ENCODE data around the gene PCDHA3. TPM values are rescaled to one million over a fixed set of nuclear protein-coding genes. Genes with fewer than 3 reads are reported as not detected.
"Not testable (repeated sequence)": the region's sequence is repeated elsewhere in the genome, so short reads cannot be mapped to it uniquely, and the experiment has no call there.

PCDHA3 gene
- total RNA-seq, 1 donor from 2014 or later = 0.35 TPM

DNA sequence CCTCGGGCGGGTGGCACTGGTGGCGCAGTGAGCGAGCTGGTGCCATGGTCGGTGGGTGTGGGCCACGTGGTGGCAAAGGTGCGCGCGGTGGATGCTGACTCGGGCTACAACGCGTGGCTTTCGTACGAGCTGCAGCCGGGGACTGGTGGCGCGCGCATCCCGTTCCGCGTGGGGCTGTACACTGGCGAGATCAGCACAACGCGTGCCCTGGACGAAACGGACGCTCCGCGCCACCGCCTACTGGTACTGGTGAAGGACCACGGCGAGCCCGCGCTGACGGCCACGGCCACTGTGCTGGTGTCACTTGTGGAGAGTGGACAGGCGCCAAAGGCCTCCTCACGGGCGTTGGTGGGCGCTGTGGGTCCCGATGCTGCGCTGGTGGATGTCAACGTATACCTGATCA, 8.0 kb downstream of the PCDHA3 start:
- no peak for DNase-seq (ENCODE audit: extremely low read depth, low read depth, low spot score)

DNA sequence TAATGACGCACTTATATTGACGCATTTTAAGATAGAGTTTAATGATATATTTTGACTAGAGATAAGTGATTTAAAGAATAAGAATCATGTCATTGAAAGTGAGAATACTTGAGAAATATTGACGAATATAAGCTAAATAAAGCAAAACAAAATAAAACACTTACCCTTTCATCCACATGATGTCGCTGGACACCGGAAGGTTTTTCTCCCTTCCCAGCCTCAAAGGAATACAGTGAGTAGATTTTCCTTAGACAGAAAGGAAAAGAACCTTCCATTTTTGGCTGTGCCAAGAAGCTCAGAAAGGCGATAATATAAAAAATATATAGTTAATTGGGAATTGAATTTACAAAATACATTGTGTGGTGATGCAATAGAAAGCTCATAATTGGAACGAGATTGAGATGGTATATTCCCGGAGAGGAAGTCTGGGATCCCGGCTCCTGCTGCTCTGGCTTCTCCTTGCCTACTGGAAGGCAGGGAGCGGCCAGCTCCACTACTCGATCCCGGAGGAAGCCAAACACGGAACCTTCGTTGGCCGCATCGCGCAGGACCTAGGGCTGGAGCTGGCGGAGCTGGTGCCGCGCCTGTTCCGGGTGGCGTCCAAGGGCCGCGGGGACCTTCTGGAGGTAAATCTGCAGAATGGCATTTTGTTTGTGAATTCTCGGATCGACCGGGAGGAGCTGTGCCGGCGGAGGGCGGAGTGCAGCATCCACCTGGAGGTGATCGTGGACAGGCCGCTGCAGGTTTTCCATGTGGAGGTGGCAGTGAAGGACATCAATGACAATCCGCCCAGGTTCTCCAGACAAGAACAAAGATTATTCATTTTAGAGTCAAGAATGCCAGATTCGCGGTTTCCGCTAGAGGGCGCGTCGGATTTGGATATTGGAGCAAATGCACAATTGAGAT, 20.8 kb downstream of the PCDHA3 start, which contains the start of gene PCDHA5:
Gene PCDHA5, plus strand, starts transcription at position 239 of the 906 bp plus-strand sequence.
- no peak for DNase-seq (ENCODE audit: extremely low read depth, low read depth, low spot score)

DNA sequence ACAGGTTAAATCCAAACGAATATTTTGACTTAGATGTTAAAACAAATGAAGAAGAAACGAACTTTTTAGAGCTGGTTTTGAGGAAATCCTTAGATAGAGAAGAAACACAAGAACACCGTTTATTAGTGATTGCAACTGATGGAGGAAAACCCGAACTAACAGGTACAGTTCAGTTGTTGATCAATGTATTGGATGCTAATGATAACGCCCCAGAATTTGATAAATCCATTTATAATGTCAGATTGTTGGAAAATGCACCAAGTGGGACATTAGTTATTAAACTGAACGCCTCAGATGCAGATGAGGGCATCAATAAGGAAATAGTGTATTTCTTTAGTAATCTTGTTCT, 21.4 kb downstream of the PCDHA3 start:
- no peak for DNase-seq (ENCODE audit: extremely low read depth, low read depth, low spot score)

DNA sequence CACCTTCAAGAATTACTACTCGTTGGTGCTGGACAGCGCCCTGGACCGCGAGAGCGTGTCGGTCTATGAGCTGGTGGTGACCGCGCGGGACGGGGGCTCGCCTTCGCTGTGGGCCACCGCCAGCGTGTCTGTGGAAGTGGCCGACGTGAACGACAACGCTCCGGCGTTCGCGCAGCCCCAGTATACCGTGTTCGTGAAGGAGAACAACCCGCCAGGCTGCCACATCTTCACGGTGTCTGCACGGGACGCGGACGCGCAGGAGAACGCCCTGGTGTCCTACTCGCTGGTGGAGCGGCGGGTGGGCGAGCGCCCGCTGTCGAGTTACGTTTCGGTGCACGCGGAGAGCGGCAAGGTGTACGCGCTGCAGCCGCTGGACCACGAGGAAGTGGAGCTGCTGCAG, 22.1 kb downstream of the PCDHA3 start:
- not testable (repeated sequence) for DNase-seq (ENCODE audit: extremely low read depth, low read depth, low spot score)

DNA sequence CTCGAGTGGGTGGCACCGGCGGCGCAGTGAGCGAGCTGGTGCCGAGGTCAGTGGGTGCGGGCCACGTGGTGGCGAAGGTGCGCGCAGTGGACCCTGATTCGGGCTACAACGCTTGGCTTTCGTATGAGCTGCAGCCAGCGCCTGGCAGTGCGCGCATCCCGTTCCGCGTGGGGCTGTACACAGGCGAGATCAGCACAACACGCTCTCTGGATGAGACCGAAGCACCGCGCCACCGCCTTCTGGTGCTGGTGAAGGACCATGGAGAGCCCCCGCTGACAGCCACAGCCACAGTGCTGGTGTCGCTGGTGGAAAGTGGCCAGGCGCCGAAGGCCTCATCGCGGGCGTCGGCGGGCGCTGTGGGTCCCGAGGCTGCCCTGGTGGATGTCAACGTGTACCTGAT, 22.6 kb downstream of the PCDHA3 start:
- DNase-seq (ENCODE audit: extremely low read depth, low read depth, low spot score) = no peak

DNA sequence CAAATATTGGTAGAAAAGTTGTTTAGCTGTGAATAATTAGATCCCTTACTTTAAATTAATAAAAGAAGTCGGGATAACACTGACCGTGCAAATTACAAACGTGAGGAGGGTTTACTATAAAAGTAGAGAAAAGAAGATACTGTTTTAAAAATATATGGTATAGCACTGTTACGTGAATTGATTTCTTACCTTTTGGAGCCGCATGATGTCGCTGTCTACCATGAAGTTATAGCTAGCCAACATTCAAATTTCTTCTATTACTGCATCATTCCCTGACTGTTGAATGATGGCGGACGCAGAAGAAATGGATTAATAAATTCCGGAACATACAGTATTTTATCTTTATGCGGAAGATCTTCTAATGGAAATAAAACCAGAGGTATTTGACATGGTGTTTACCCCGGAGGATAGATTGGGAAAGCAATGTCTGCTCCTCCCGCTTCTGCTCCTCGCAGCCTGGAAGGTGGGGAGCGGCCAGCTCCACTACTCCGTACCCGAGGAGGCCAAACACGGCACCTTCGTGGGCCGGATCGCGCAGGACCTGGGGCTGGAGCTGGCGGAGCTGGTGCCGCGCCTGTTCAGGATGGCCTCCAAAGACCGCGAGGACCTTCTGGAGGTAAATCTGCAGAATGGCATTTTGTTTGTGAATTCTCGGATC, 27.0 kb downstream of the PCDHA3 start, which contains the start of gene PCDHA6:
Gene PCDHA6, plus strand, starts transcription at position 257 of the 658 bp plus-strand sequence. Its CDS starts 132 bp downstream, at position 389.
- DNase-seq (ENCODE audit: extremely low read depth, low read depth, low spot score) = no peak

DNA sequence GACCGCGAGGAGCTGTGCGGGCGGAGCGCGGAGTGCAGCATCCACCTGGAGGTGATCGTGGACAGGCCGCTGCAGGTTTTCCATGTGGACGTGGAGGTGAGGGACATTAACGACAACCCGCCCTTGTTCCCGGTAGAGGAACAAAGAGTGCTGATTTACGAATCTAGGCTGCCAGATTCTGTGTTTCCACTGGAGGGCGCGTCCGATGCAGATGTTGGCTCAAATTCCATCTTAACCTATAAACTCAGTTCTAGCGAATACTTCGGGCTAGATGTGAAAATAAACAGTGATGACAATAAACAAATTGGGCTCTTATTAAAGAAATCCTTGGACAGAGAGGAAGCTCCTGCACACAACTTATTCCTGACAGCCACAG, 27.5 kb downstream of the PCDHA3 start:
- DNase-seq (ENCODE audit: extremely low read depth, low read depth, low spot score) = no peak

DNA sequence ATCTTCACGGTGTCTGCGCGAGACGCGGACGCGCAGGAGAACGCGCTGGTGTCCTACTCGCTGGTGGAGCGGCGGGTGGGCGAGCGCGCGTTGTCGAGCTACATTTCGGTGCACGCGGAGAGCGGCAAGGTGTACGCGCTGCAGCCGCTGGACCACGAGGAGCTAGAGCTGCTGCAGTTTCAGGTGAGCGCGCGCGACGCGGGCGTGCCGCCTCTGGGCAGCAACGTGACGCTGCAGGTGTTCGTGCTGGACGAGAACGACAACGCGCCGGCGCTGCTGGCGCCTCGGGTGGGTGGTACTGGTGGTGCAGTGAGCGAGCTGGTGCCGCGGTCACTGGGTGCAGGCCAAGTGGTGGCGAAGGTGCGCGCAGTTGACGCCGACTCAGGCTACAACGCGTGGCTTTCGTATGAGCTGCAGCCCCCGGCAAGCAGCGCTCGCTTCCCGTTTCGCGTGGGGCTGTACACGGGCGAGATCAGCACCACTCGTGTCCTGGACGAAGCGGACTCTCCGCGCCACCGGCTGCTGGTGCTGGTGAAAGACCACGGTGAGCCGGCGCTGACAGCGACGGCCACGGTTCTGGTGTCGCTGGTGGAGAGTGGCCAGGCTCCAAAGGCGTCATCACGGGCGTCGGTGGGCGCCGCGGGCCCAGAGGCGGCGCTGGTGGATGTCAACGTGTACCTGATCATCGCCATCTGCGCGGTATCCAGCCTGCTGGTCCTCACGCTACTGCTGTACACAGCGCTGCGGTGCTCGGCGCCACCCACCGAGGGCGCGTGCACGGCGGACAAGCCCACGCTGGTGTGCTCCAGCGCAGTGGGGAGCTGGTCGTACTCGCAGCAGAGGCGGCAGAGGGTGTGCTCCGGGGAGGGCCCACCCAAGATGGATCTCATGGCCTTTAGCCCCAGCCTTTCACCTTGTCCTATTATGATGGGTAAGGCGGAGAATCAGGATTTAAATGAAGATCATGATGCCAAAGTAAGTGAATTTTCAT, 28.9 kb downstream of the PCDHA3 start:
- DNase-seq (ENCODE audit: extremely low read depth, low read depth, low spot score) = not testable (repeated sequence)

DNA sequence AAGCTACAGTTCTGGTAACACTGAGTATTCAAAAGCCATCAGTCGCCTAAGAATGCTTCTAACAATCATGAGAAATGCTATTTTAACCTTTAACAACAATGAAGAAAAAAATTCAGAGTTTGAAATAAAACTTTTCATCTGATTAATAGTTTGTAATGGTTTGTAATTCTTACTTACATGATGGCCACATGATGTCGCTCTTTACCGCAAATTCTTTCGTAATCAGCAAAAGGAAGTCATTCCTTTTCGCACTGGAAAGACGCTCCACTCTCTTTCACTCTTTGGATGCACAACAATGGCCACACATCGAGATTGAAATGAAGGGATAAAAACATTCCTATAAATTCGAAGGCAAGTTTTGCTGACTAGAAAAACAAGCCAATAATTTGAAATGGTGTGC, 33.1 kb downstream of the PCDHA3 start, which contains the start of gene PCDHA7:
Gene PCDHA7, plus strand, starts transcription at position 277 of the 400 bp plus-strand sequence. Its CDS starts 115 bp downstream, at position 392.
- no peak for DNase-seq (ENCODE audit: extremely low read depth, low read depth, low spot score)

DNA sequence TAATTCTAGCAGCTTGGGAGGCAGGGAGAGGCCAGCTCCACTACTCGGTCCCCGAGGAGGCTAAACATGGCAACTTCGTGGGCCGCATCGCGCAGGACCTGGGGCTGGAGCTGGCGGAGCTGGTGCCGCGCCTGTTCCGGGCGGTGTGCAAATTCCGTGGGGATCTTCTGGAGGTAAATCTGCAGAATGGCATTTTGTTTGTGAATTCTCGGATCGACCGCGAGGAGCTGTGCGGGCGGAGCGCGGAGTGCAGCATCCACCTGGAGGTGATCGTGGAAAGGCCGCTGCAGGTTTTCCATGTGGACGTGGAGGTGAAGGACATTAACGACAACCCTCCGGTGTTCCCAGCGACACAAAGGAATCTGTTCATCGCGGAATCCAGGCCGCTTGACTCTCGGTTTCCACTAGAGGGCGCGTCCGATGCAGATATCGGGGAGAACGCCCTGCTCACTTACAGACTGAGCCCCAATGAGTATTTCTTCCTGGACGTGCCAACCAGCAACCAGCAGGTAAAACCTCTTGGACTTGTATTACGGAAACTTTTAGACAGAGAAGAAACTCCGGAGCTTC, 33.7 kb downstream of the PCDHA3 start:
- DNase-seq (ENCODE audit: extremely low read depth, low read depth, low spot score) = not testable (repeated sequence)

DNA sequence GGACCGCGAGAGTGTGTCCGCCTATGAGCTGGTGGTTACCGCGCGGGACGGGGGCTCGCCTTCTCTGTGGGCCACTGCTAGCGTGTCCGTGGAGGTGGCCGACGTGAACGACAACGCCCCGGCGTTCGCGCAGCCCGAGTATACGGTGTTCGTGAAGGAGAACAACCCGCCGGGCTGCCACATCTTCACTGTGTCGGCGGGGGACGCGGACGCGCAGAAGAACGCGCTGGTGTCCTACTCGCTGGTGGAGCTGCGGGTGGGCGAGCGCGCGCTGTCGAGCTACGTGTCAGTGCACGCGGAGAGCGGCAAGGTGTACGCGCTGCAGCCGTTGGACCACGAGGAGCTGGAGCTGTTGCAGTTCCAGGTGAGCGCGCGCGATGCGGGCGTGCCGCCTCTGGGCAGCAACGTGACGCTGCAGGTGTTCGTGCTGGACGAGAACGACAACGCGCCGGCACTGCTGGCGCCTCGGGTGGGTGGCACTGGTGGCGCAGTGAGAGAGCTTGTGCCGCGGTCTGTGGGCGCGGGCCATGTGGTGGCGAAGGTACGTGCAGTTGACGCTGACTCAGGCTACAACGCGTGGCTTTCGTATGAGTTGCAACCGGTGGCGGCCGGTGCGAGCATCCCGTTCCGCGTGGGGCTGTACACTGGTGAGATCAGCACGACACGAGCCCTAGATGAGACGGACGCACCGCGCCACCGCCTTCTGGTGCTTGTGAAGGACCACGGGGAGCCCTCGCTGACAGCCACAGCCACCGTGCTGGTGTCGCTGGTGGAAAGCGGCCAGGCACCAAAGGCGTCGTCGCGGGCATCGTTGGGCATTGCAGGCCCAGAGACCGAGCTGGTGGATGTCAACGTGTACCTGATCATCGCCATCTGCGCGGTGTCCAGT, 35.0 kb downstream of the PCDHA3 start:
- DNase-seq (ENCODE audit: extremely low read depth, low read depth, low spot score) = no peak

DNA sequence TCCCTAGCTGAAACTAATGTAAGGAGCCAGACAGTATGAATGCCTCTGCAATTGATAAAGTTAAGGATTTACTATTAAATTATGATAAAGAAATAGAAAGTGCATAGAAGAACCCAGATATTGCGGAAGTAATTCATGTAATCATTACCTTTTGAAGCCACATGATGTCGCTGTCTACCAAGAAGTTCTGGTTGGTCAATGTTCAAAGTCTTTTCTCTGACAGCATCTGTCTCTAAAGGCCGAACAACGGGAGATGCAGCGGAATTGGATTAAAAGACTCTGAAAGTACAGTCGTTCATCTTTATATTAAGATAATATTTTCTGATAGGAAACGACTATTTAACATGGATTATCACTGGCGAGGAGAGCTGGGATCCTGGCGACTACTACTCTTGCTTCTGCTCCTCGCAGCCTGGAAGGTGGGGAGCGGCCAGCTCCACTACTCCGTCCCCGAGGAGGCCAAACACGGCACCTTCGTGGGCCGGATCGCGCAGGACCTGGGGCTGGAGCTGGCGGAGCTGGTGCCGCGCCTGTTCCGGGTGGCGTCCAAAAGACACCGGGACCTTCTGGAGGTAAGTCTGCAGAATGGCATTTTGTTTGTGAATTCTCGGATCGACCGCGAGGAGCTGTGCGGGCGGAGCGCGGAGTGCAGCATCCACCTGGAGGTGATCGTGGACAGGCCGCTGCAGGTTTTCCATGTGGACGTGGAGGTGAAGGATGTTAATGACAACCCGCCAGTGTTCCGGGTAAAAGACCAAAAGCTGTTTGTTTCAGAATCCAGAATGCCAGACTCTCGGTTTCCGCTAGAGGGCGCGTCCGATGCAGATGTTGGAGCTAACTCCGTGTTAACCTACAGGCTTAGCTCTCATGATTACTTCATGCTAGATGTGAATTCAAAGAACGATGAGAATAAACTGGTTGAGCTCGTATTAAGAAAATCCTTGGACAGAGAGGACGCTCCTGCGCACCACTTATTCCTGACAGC, 40.4 kb downstream of the PCDHA3 start, which contains the start of gene PCDHA8:
Gene PCDHA8, plus strand, starts transcription at position 210 of the 985 bp plus-strand sequence. Its CDS starts 135 bp downstream, at position 345.
- DNase-seq (ENCODE audit: extremely low read depth, low read depth, low spot score) = no peak

DNA sequence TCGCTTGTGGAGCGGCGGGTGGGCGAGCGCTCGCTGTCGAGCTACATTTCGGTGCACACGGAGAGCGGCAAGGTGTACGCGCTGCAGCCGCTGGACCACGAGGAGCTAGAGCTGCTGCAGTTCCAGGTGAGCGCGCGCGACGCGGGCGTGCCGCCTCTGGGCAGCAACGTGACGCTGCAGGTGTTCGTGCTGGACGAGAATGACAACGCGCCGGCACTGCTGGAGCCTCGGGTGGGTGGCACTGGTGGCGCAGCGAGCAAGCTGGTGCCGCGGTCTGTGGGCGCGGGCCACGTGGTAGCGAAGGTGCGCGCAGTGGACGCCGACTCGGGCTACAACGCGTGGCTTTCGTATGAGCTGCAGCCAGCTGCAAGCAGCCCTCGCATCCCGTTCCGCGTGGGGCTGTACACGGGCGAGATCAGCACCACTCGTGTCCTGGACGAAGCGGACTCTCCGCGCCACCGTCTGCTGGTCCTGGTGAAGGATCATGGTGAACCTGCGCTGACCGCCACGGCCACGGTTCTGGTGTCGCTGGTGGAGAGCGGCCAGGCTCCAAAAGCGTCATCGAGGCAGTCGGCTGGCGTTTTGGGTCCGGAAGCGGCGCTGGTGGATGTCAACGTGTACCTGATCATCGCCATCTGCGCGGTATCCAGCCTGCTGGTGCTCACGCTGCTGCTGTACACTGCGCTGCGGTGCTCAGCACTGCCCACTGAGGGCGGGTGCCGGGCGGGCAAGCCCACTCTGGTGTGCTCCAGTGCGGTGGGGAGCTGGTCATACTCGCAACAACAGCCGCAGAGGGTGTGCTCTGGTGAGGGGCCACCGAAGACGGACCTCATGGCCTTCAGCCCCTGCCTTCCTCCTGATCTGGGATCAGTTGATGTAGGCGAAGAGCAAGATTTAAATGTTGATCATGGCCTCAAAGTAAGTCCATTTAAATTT, 42.2 kb downstream of the PCDHA3 start:
- no peak for DNase-seq (ENCODE audit: extremely low read depth, low read depth, low spot score)

DNA sequence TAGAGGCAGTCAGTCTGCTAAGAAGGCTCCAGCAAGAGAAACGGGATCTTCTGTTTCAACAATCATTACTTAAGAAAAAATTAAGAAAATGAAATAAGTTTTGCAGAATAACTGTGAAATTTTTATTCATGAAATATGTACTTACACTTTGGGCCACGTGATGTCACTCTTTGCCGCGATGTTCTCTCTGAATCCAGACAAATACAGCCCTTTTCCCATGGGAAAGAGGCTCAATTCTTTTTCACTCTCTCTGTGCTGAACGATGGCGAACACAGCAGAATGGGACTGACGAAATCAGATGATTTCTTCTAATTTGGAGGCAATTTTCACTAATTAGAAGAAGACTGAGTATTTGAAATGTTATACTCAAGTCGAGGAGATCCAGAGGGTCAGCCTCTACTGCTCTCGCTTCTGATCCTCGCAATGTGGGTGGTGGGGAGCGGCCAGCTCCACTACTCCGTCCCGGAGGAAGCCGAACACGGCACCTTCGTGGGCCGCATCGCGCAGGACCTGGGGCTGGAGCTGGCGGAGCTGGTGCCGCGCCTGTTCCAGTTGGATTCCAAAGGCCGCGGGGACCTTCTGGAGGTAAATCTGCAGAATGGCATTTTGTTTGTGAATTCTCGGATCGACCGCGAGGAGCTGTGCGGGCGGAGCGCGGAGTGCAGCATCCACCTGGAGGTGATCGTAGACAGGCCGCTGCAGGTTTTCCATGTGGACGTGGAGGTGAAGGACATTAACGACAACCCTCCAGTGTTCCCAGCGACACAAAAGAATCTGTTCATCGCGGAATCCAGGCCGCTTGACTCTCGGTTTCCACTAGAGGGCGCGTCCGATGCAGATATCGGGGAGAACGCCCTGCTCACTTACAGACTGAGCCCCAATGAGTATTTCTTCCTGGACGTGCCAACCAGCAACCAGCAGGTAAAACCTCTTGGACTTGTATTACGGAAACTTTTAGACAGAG, 47.6 kb downstream of the PCDHA3 start, which contains the start of gene PCDHA9:
Gene PCDHA9, plus strand, starts transcription at position 244 of the 964 bp plus-strand sequence. Its CDS starts 114 bp downstream, at position 358.
- DNase-seq (ENCODE audit: extremely low read depth, low read depth, low spot score) = not testable (repeated sequence)

DNA sequence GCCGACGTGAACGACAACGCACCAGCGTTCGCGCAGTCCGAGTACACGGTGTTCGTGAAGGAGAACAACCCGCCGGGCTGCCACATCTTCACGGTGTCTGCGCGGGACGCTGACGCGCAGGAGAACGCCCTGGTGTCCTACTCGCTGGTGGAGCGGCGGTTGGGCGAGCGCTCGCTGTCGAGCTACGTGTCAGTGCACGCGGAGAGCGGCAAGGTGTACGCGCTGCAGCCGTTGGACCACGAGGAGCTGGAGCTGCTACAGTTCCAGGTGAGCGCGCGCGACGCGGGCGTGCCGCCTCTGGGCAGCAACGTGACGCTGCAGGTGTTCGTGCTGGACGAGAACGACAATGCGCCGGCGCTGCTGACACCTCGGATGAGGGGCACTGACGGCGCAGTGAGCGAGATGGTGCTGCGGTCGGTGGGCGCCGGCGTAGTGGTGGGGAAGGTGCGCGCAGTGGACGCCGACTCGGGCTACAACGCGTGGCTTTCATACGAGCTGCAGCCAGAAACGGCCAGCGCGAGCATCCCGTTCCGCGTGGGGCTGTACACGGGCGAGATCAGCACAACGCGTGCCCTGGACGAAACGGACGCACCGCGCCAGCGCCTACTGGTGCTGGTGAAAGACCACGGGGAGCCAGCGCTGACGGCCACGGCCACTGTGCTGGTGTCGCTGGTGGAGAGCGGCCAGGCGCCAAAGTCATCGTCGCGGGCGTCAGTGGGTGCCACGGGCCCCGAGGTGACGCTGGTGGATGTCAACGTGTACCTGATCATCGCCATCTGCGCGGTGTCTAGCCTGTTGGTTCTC, 49.2 kb downstream of the PCDHA3 start:
- not testable (repeated sequence) for DNase-seq (ENCODE audit: extremely low read depth, low read depth, low spot score)
